ENCODE measurements around the gene TULP3.
A peak's percentile ranks its signal among the peaks of the same experiment; 100 is the strongest.

Gene TULP3

DNA sequence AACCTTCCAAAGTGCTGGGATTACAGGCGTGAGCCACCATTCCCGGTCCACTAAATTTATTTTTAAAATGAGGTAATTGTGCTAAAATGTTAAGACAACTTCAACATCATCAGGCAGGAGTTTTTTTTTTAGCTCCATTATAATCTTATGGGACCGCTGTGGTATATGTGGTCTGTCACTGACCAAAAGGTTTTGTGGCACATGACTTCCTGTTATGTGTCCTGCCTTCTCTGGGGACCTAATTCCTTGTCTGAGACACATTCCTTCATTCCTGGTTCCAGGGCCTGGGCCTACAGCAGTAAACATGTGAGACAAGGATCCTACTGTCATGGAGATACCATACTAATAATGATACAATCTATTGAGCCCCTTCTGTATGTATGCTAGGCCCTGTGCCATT, 38.8 kb upstream of the TULP3 start:
- no peak for TF ChIP-seq RARB (CRISPR knock-in tag; IDR thresholded peaks at IDR 0.05)
- TF ChIP-seq ZNF70 (CRISPR knock-in tag; IDR thresholded peaks at IDR 0.05) = no peak
- no peak for TF ChIP-seq GLIS3 (CRISPR knock-in tag; IDR thresholded peaks at IDR 0.05)
- TF ChIP-seq ZNF565 (CRISPR knock-in tag; conservative IDR thresholded peaks at IDR 0.05; ENCODE audit: low read depth) = no peak
- no peak for TF ChIP-seq ARNTL (CRISPR knock-in tag; IDR thresholded peaks at IDR 0.05; ENCODE audit: borderline replicate concordance, low read depth)
- TF ChIP-seq ZNF8 (CRISPR knock-in tag; IDR thresholded peaks at IDR 0.05) = no peak
- TF ChIP-seq ISL1 (CRISPR knock-in tag; IDR thresholded peaks at IDR 0.05) = no peak
- no peak for TF ChIP-seq ZFP30 (CRISPR knock-in tag; IDR thresholded peaks at IDR 0.05)
- no peak for TF ChIP-seq BACH2 (CRISPR knock-in tag; IDR thresholded peaks at IDR 0.05; ENCODE audit: borderline replicate concordance)
- no peak for TF ChIP-seq TCF4 (CRISPR knock-in tag; IDR thresholded peaks at IDR 0.05; ENCODE audit: borderline replicate concordance)
- TF ChIP-seq, protein P1, sequence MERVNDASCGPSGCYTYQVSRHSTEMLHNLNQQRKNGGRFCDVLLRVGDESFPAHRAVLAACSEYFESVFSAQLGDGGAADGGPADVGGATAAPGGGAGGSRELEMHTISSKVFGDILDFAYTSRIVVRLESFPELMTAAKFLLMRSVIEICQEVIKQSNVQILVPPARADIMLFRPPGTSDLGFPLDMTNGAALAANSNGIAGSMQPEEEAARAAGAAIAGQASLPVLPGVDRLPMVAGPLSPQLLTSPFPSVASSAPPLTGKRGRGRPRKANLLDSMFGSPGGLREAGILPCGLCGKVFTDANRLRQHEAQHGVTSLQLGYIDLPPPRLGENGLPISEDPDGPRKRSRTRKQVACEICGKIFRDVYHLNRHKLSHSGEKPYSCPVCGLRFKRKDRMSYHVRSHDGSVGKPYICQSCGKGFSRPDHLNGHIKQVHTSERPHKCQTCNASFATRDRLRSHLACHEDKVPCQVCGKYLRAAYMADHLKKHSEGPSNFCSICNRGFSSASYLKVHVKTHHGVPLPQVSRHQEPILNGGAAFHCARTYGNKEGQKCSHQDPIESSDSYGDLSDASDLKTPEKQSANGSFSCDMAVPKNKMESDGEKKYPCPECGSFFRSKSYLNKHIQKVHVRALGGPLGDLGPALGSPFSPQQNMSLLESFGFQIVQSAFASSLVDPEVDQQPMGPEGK (CRISPR knock-in tag; IDR thresholded peaks at IDR 0.05; ENCODE audit: borderline replicate concordance) = no peak
- TF ChIP-seq TOX (CRISPR knock-in tag; IDR thresholded peaks at IDR 0.05; ENCODE audit: borderline replicate concordance) = no peak
- no peak for TF ChIP-seq SNAI2 (CRISPR knock-in tag; IDR thresholded peaks at IDR 0.05)
- TF ChIP-seq ZC3H10 (CRISPR knock-in tag; IDR thresholded peaks at IDR 0.05) = no peak
- no peak for TF ChIP-seq ESRRG (CRISPR knock-in tag; IDR thresholded peaks at IDR 0.05)
- TF ChIP-seq, protein P2, sequence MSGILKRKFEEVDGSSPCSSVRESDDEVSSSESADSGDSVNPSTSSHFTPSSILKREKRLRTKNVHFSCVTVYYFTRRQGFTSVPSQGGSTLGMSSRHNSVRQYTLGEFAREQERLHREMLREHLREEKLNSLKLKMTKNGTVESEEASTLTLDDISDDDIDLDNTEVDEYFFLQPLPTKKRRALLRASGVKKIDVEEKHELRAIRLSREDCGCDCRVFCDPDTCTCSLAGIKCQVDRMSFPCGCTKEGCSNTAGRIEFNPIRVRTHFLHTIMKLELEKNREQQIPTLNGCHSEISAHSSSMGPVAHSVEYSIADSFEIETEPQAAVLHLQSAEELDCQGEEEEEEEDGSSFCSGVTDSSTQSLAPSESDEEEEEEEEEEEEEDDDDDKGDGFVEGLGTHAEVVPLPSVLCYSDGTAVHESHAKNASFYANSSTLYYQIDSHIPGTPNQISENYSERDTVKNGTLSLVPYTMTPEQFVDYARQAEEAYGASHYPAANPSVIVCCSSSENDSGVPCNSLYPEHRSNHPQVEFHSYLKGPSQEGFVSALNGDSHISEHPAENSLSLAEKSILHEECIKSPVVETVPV (CRISPR knock-in tag; IDR thresholded peaks at IDR 0.05) = no peak
- TF ChIP-seq, protein P3, sequence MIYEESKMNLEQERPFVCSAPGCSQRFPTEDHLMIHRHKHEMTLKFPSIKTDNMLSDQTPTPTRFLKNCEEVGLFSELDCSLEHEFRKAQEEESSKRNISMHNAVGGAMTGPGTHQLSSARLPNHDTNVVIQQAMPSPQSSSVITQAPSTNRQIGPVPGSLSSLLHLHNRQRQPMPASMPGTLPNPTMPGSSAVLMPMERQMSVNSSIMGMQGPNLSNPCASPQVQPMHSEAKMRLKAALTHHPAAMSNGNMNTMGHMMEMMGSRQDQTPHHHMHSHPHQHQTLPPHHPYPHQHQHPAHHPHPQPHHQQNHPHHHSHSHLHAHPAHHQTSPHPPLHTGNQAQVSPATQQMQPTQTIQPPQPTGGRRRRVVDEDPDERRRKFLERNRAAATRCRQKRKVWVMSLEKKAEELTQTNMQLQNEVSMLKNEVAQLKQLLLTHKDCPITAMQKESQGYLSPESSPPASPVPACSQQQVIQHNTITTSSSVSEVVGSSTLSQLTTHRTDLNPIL (CRISPR knock-in tag; IDR thresholded peaks at IDR 0.05; ENCODE audit: low read depth) = no peak
- TF ChIP-seq, protein P4, sequence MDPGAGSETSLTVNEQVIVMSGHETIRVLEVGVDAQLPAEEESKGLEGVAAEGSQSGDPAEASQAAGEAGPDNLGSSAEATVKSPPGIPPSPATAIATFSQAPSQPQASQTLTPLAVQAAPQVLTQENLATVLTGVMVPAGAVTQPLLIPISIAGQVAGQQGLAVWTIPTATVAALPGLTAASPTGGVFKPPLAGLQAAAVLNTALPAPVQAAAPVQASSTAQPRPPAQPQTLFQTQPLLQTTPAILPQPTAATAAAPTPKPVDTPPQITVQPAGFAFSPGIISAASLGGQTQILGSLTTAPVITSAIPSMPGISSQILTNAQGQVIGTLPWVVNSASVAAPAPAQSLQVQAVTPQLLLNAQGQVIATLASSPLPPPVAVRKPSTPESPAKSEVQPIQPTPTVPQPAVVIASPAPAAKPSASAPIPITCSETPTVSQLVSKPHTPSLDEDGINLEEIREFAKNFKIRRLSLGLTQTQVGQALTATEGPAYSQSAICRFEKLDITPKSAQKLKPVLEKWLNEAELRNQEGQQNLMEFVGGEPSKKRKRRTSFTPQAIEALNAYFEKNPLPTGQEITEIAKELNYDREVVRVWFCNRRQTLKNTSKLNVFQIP (CRISPR knock-in tag; IDR thresholded peaks at IDR 0.05; ENCODE audit: borderline replicate concordance, low read depth) = no peak
- no peak for TF ChIP-seq OSR1 (CRISPR knock-in tag; IDR thresholded peaks at IDR 0.05)
- no peak for TF ChIP-seq ZFP3 (CRISPR knock-in tag; IDR thresholded peaks at IDR 0.05)
- ATAC-seq = no peak

DNA sequence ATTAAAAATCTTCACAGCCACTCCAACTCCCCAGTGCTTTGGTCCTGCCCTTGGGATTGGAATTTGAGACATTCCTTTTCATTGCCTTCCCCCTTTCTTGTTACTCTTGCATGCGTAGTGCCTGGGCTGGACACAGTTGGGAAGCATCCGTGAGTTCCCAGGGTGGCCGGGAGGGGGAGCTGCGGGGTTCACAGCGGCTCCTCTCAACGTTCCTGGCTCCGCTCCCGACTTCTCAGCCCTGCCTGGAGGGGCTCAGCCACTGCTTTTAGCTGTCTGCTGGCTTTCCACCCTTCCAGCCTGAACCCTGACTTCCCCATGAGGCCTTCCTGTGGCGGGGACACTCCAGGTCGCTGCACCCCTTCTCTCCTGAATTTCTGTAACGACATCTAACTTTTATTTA, 37.1 kb upstream of the TULP3 start:
- TF ChIP-seq, protein P1 (CRISPR knock-in tag; IDR thresholded peaks at IDR 0.05; ENCODE audit: borderline replicate concordance) = no peak
- TF ChIP-seq ZFP30 (CRISPR knock-in tag; IDR thresholded peaks at IDR 0.05) (no peak), BACH2 (CRISPR knock-in tag; IDR thresholded peaks at IDR 0.05; ENCODE audit: borderline replicate concordance) (no peak), SNAI2 (CRISPR knock-in tag; IDR thresholded peaks at IDR 0.05) (no peak), GLIS3 (CRISPR knock-in tag; IDR thresholded peaks at IDR 0.05) (no peak), ZNF565 (CRISPR knock-in tag; conservative IDR thresholded peaks at IDR 0.05; ENCODE audit: low read depth) (no peak), CSDC2 (CRISPR knock-in tag; IDR thresholded peaks at IDR 0.05) (no peak), ZFP3 (CRISPR knock-in tag; IDR thresholded peaks at IDR 0.05) (no peak), TCF4 (CRISPR knock-in tag; IDR thresholded peaks at IDR 0.05; ENCODE audit: borderline replicate concordance) (no peak)
- TF ChIP-seq, protein P3 (CRISPR knock-in tag; IDR thresholded peaks at IDR 0.05; ENCODE audit: low read depth) = no peak
- TF ChIP-seq, protein P5, sequence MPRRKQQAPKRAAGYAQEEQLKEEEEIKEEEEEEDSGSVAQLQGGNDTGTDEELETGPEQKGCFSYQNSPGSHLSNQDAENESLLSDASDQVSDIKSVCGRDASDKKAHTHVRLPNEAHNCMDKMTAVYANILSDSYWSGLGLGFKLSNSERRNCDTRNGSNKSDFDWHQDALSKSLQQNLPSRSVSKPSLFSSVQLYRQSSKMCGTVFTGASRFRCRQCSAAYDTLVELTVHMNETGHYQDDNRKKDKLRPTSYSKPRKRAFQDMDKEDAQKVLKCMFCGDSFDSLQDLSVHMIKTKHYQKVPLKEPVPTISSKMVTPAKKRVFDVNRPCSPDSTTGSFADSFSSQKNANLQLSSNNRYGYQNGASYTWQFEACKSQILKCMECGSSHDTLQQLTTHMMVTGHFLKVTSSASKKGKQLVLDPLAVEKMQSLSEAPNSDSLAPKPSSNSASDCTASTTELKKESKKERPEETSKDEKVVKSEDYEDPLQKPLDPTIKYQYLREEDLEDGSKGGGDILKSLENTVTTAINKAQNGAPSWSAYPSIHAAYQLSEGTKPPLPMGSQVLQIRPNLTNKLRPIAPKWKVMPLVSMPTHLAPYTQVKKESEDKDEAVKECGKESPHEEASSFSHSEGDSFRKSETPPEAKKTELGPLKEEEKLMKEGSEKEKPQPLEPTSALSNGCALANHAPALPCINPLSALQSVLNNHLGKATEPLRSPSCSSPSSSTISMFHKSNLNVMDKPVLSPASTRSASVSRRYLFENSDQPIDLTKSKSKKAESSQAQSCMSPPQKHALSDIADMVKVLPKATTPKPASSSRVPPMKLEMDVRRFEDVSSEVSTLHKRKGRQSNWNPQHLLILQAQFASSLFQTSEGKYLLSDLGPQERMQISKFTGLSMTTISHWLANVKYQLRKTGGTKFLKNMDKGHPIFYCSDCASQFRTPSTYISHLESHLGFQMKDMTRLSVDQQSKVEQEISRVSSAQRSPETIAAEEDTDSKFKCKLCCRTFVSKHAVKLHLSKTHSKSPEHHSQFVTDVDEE (CRISPR knock-in tag; IDR thresholded peaks at IDR 0.05) = no peak
- TF ChIP-seq, protein P2 (CRISPR knock-in tag; IDR thresholded peaks at IDR 0.05) = no peak
- peak; percentile 94 for ATAC-seq

Data from SK-N-SH treated with all-trans-retinoic acid at 6 μM for 48 hours (cell line).